Endothelial cell of umbilical vein (primary cell): ENCODE results near the gene STPG4. TPM values are rescaled to one million over a fixed set of nuclear protein-coding genes. Genes with fewer than 3 reads are reported as not detected.

Experiments
- BruUV-seq: library from RNA; stranded (reverse); fragments of 400-500 nt; replicated peaks from 2 replicates; lab custom pipeline; 2021; lab: Mats Ljungman, UMichigan
- CTCF ChIA-PET: fragments of 300-600, 350-600 bp; sonication (Branson Sonifier 250); formaldehyde crosslinking; loops from one replicate; lab custom pipeline; 2021; ENCODE audit warnings: antibody characterized with exemption, inconsistent platforms; lab: Charles Lee
- POLR2A ChIA-PET: fragments of 300-600, 350-600 bp; sonication (Branson Sonifier 250); formaldehyde crosslinking; loops from one replicate; lab custom pipeline; 2021; ENCODE audit warnings: antibody characterized with exemption, inconsistent platforms; lab: Charles Lee
- DNase-seq: peaks from one replicate; pipeline ENCODE4 v3.0.0-alpha.2; 2011; ENCODE audit warnings: low read depth, low spot score
- FAIRE-seq: peaks from 2 replicates; lab custom pipeline; 2011; peaks lifted over from hg19 to GRCh38; lab: Jason Lieb, UNC
- H2AFZ ChIP-seq: 2 replicates; pipeline ENCODE4 v1.6.0; 2012; ENCODE audit warnings: low read depth, low read length, control low read depth, inconsistent platforms
- H3K27ac ChIP-seq: 2 replicates; pipeline ENCODE4 v1.5.1; 2011; ENCODE audit warnings: low read depth, mild to moderate bottlenecking, control low read depth, low read length, moderate library complexity; ENCODE audit not compliant: insufficient read depth
- H3K27me3 ChIP-seq, 2 experiments: 2 replicates each; pipeline versions ENCODE4 v1.6.0 to v1.6.1; 2011; ENCODE audit warnings: low read length in 2 of 2, mixed read lengths in 1 of 2; ENCODE audit not compliant: control insufficient read depth in 2 of 2, insufficient read depth in 2 of 2
- H3K36me3 ChIP-seq, 2 experiments: 2 replicates in 1 of 2; 3 replicates in 1 of 2; pipeline ENCODE4 v1.5.1; 2011; ENCODE audit warnings: low read length in 2 of 2, mild to moderate bottlenecking in 1 of 2, moderate library complexity in 1 of 2; ENCODE audit not compliant: control insufficient read depth in 2 of 2, insufficient read depth in 2 of 2; ENCODE audit errors: extremely low read depth in 1 of 2
- H3K4me1 ChIP-seq: 3 replicates; pipeline ENCODE4 v1.5.1; 2011; ENCODE audit warnings: mild to moderate bottlenecking, low read length; ENCODE audit not compliant: control insufficient read depth, insufficient read depth; ENCODE audit errors: extremely low read depth
- H3K4me2 ChIP-seq: 2 replicates; pipeline ENCODE4 v1.6.1; 2011; ENCODE audit warnings: low read length, control low read depth, mixed read lengths; ENCODE audit not compliant: insufficient read depth
- H3K4me3 ChIP-seq, 3 experiments: fragments of 200-600 bp in 1 of 3; sonication (generic), shearing (Covaris generic) in 1 of 3; replicated peaks in 1 of 3; 2 replicates each; pipeline ENCODE4 v1.5.1; 2011 to 2016; ENCODE audit warnings: control low read depth in 3 of 3, low read length in 3 of 3, mild to moderate bottlenecking in 2 of 3, inconsistent platforms in 1 of 3, low read depth in 1 of 3, moderate library complexity in 1 of 3; ENCODE audit not compliant: insufficient read depth in 1 of 3
- H3K79me2 ChIP-seq: 2 replicates; pipeline ENCODE4 v1.6.0; 2012; ENCODE audit warnings: low read length, inconsistent platforms; ENCODE audit not compliant: control insufficient read depth, insufficient read depth
- H3K9ac ChIP-seq: replicated peaks from 2 replicates; pipeline ENCODE3; 2011; ENCODE audit warnings: low read length, control low read depth; ENCODE audit not compliant: insufficient read depth; ENCODE audit errors: extremely low read depth
- H3K9me1 ChIP-seq: replicated peaks from 3 replicates; pipeline ENCODE4 v1.6.0; 2011; ENCODE audit warnings: mild to moderate bottlenecking, low read length; ENCODE audit not compliant: control insufficient read depth, insufficient read depth; ENCODE audit errors: extremely low read depth
- H3K9me3 ChIP-seq: replicated peaks from 2 replicates; pipeline ENCODE4 v1.5.1; 2012; ENCODE audit warnings: low read length, inconsistent platforms; ENCODE audit not compliant: control insufficient read depth, insufficient read depth
- H4K20me1 ChIP-seq: replicated peaks from 2 replicates; pipeline ENCODE3; 2011; ENCODE audit warnings: mild to moderate bottlenecking, low read length; ENCODE audit not compliant: control insufficient read depth, insufficient read depth; ENCODE audit errors: extremely low read depth
- EZH2 ChIP-seq: IDR thresholded peaks from 2 replicates; pipeline ENCODE4 v1.6.1; 2012; ENCODE audit warnings: borderline replicate concordance, low read depth, mild to moderate bottlenecking, moderate library complexity, low read length, inconsistent platforms; ENCODE audit not compliant: severe bottlenecking
- FOS ChIP-seq: IDR thresholded peaks from 2 replicates; pipeline ENCODE4 v1.6.1; 2011; ENCODE audit warnings: mild to moderate bottlenecking, low read length, moderate library complexity, borderline replicate concordance; ENCODE audit not compliant: insufficient read depth
- GATA2 ChIP-seq: IDR thresholded peaks from 2 replicates; pipeline ENCODE4 v1.7.0; 2011; ENCODE audit warnings: low read depth, mild to moderate bottlenecking, moderate library complexity, mixed read lengths, low read length; ENCODE audit not compliant: insufficient read length, insufficient read depth
- JUN ChIP-seq: IDR thresholded peaks from 2 replicates; pipeline ENCODE4 v1.6.1; 2011; ENCODE audit warnings: borderline replicate concordance, low read depth; ENCODE audit not compliant: insufficient read length, insufficient read depth
- MYC ChIP-seq: IDR thresholded peaks from one replicate; pipeline ENCODE4 v1.6.1; 2011; ENCODE audit warnings: mild to moderate bottlenecking, low read depth, low read length
- POLR2A ChIP-seq: IDR thresholded peaks from 2 replicates; pipeline ENCODE4 v1.6.1; 2012; ENCODE audit warnings: low read depth, mild to moderate bottlenecking, control low read depth, low read length
- POLR2AphosphoS5 ChIP-seq: IDR thresholded peaks from 2 replicates; pipeline ENCODE4 v1.6.1; 2012; ENCODE audit warnings: low read depth, mild to moderate bottlenecking, control low read depth, low read length, moderate library complexity; ENCODE audit not compliant: insufficient read depth
- dilution Hi-C: fragments of 300-500 bp; cut with MboI; formaldehyde crosslinking; loops from one replicate; pipeline ENCODE4 v1.15.0; 2019; ENCODE audit warnings: low sequenced_read_pairs; ENCODE audit not compliant: extremely low pct_ligation_motif_present
- intact Hi-C: fragments of 100-400 bp; cut with micrococcal nuclease; formaldehyde crosslinking; loops from one replicate; pipeline ENCODE4 v1.10.0; 2022
- polyA plus RNA-seq, 4 experiments: library from polyadenylated mRNA; depleted of rRNA in 3 of 4; stranded (reverse) in 3 of 4; unstranded in 1 of 4; fragments of >200 nt; gene quantifications; 2 replicates each; pipeline versions ENCODE4 v1.2.1 to v1.2.3, GENCODE V29; 2011 to 2012; ENCODE audit warnings: missing spikeins in 1 of 4
- total RNA-seq: library from RNA; stranded (reverse); gene quantifications from 2 replicates; pipeline ENCODE4 v1.2.3, GENCODE V29; 2021
- TF ChIP-seq, protein P1 (sequence below): IDR thresholded peaks from 2 replicates; pipeline ENCODE4 v1.6.1; 2011; ENCODE audit not compliant: insufficient read depth, insufficient read length
- TF ChIP-seq, protein P2 (sequence below), 2 donors: IDR thresholded peaks; 1 replicate in 1 of 2; 2 replicates in 1 of 2; pipeline ENCODE4 v1.5.1; 2011; ENCODE audit warnings: low read length in 2 of 2, mild to moderate bottlenecking in 2 of 2, moderate library complexity in 2 of 2, control low read depth in 1 of 2, inconsistent platforms in 1 of 2, low read depth in 1 of 2; ENCODE audit not compliant: insufficient read depth in 1 of 2; ENCODE audit errors: extremely low read depth in 1 of 2

Gene STPG4
- total and polyA plus RNA-seq, 2 donors (not counting 3 experiments of a cell fraction or from before 2014, with no cell fraction given), result 0.53 TPM; not detected in 1

DNA sequence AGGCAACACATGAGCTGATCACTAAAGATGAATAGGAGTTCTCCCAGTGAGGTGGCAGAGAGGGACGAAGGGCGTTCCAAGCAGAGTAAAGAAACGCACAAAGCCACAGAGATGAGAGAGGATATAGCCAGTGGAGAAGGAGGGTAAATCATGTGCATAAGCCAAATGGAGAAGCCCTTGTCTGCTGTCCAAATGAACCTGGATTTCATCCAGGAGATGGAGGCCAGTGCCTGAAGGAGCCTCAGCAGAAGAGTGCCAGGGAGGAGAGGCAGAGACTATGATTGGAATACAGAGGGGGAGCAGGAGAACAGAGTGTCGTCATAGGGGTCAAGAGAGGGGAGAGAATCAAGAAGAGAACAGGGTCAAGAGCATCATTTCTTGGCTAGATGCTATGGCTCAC, 48.9 kb upstream of the STPG4 start:
- H3K9me1 ChIP-seq, result no peaks in the 10 kb centered on the region
- H4K20me1 ChIP-seq, result no peaks in the 10 kb centered on the region
- CTCF ChIA-PET, result no interaction called here
- intact Hi-C loops, result no loop called here
- peaks cover 5% of the 10 kb centered on the region for H3K4me1 ChIP-seq
- H3K4me3 ChIP-seq, result no peak overlapping the region
- dilution Hi-C loops, result no loop called here
- no peak overlapping the region for H3K4me2 ChIP-seq
- H2AFZ ChIP-seq, result no peak overlapping the region
- no TSS peak for BruUV-seq
- no peaks in the 10 kb centered on the region for H3K27me3 ChIP-seq
- TF ChIP-seq, protein P1, sequence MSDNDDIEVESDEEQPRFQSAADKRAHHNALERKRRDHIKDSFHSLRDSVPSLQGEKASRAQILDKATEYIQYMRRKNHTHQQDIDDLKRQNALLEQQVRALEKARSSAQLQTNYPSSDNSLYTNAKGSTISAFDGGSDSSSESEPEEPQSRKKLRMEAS, result no peak
- TF ChIP-seq FOS (no peak), GATA2 (no peak), MYC (no peak), POLR2A (no peak), JUN (no peak), POLR2AphosphoS5 (no peak), EZH2 (no peak)
- TF ChIP-seq, protein P2, sequence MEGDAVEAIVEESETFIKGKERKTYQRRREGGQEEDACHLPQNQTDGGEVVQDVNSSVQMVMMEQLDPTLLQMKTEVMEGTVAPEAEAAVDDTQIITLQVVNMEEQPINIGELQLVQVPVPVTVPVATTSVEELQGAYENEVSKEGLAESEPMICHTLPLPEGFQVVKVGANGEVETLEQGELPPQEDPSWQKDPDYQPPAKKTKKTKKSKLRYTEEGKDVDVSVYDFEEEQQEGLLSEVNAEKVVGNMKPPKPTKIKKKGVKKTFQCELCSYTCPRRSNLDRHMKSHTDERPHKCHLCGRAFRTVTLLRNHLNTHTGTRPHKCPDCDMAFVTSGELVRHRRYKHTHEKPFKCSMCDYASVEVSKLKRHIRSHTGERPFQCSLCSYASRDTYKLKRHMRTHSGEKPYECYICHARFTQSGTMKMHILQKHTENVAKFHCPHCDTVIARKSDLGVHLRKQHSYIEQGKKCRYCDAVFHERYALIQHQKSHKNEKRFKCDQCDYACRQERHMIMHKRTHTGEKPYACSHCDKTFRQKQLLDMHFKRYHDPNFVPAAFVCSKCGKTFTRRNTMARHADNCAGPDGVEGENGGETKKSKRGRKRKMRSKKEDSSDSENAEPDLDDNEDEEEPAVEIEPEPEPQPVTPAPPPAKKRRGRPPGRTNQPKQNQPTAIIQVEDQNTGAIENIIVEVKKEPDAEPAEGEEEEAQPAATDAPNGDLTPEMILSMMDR (IDR thresholded peaks at IDR 0.05; ENCODE audit: extremely low read depth in 1 of 2, insufficient read depth in 1 of 2, low read depth in 1 of 2, low read length in 2 of 2), result no peak
- DNase-seq (no peak), FAIRE-seq (no peak)
- no peaks in the 10 kb centered on the region for H3K36me3 ChIP-seq
- POLR2A ChIA-PET, result no interaction called here
- no peaks in the 10 kb centered on the region for H3K9me3 ChIP-seq
- H3K79me2 ChIP-seq, result no peaks in the 10 kb centered on the region
- no peak overlapping the region for H3K9ac ChIP-seq
- H3K27ac ChIP-seq, result no peak overlapping the region
